SK-MEL-5 (cell line): ENCODE data around the gene GAGE12C. TPM values are rescaled to one million over a fixed set of nuclear protein-coding genes. Genes with fewer than 3 reads are reported as not detected.
"Not testable (repeated sequence)": the region's sequence is repeated elsewhere in the genome, so short reads cannot be mapped to it uniquely, and the experiment has no call there.

ENCODE experiments used
- DNase-seq: peaks from one replicate; pipeline ENCODE4 v3.0.0-alpha.2; 2016; ENCODE audit warnings: low read depth, low spot score
- in situ Hi-C: cut with HindIII; loops from 2 replicates; pipeline ENCODE4 v1.10.0; 2016; ENCODE audit warnings: low sequenced_read_pairs, high pct_unique_total_duplicates, low pct_unique_long_range_greater_than_20kb
- polyA plus RNA-seq, 2 experiments: library from polyadenylated mRNA; depleted of rRNA; stranded (reverse); fragments of >200 nt; gene quantifications; 2 replicates each; pipeline ENCODE4 v1.2.3, GENCODE V29; 2015
- small RNA-seq, 2 experiments: library from RNA; depleted of rRNA; stranded (forward); fragments of <200 nt; gene quantifications; one replicate each; pipeline ENCODE3, GENCODE V24; 2014
- total RNA-seq: library from RNA; depleted of rRNA; stranded (reverse); fragments of >200 nt; shearing (Covaris generic); gene quantifications from 2 replicates; pipeline ENCODE4 v1.2.3, GENCODE V29; 2014; rRNA removed

GAGE12C gene
- not detected in 2 replicates for total RNA-seq
- polyA plus RNA-seq (2015; cell fraction: cytosol; rRNA removed), result not detected in 2 replicates
- polyA plus RNA-seq (2015; cell fraction: nucleus; rRNA removed), result not detected in 2 replicates

- DNase-seq, in situ Hi-C loops: not testable (repeated sequence)
Observed at GRCh38 chrX:49531877-49532276, at the start of gene GAGE12C. Gene GAGE12C, plus strand, starts transcription at chrX:49532177. Its CDS starts 1,155 bp downstream, at chrX:49533332.

- DNase-seq, in situ Hi-C loops: not testable (repeated sequence)
Observed at GRCh38 chrX:49541433-49541832, 9.5 kb downstream of the GAGE12C start, which contains the start of gene GAGE12D. Gene GAGE12D, plus strand, starts transcription at chrX:49541733. Its CDS starts 1,155 bp downstream, at chrX:49542888.

GRCh38 chrX:49550989-49551388, 19.0 kb downstream of the GAGE12C start, which contains the start of gene GAGE12E:
Gene GAGE12E, plus strand, starts transcription at chrX:49551289. Its CDS starts 1,155 bp downstream, at chrX:49552444.
- DNase-seq, in situ Hi-C loops: not testable (repeated sequence)

GRCh38 chrX:49560542-49560941, 28.6 kb downstream of the GAGE12C start, which contains the start of gene GAGE12F:
Gene GAGE12F, plus strand, starts transcription at chrX:49560842. Its CDS starts 1,155 bp downstream, at chrX:49561997.
- in situ Hi-C loops, DNase-seq: not testable (repeated sequence)

GRCh38 chrX:49568728-49569127, 36.8 kb downstream of the GAGE12C start:
- not testable (repeated sequence) for DNase-seq

GRCh38 chrX:49569152-49569551, 37.2 kb downstream of the GAGE12C start:
- in situ Hi-C loops, DNase-seq: not testable (repeated sequence)

More at GRCh38 chrX:49568728-49569127, 36.8 kb downstream of the GAGE12C start:
- in situ Hi-C loops, result not testable (repeated sequence)

- in situ Hi-C loops, result not testable (repeated sequence)
Observed at GRCh38 chrX:49570100-49570499, 38.1 kb downstream of the GAGE12C start, which contains the start of gene GAGE12G. Gene GAGE12G, plus strand, starts transcription at chrX:49570400. Its CDS starts 1,155 bp downstream, at chrX:49571555.

GRCh38 chrX:49579649-49580048, 47.7 kb downstream of the GAGE12C start, which contains the start of gene GAGE12H:
Gene GAGE12H, plus strand, starts transcription at chrX:49579949. Its CDS starts 1,155 bp downstream, at chrX:49581104.
- in situ Hi-C loops, DNase-seq: not testable (repeated sequence)

More at GRCh38 chrX:49570100-49570499, 38.1 kb downstream of the GAGE12C start, which contains the start of gene GAGE12G:
- not testable (repeated sequence) for DNase-seq

Small RNA genes lying within 50 kb of the gene (small RNA-seq; reads per million reads assigned to genes)
- gene GAGE12B, result 0 reads per million in 2 experiments

Other genes starting within 250 kb of the GAGE12C start
- gene GAGE10, start 228.5 kb upstream of the GAGE12C start, total RNA-seq, result not detected in 2 replicates
- gene GAGE12J, start 210.1 kb upstream of the GAGE12C start, total RNA-seq, result 37.1 TPM in 1 of 2 replicates, not detected in the other
- 195 and 284 TPM in 2 replicates for gene GAGE13, start 200.6 kb upstream of the GAGE12C start, total RNA-seq
- gene GAGE12D, start 9.6 kb downstream of the GAGE12C start, total RNA-seq, result not detected in 2 replicates
- gene GAGE12E, start 19.1 kb downstream of the GAGE12C start, total RNA-seq, result 34.1 and 43.5 TPM in 2 replicates
- 0.66 TPM in 1 of 2 replicates, not detected in the other for gene GAGE12F, start 28.7 kb downstream of the GAGE12C start, total RNA-seq
- gene GAGE12G, start 38.2 kb downstream of the GAGE12C start, total RNA-seq, result 0.66 TPM in 1 of 2 replicates, not detected in the other
- 22.4 and 25.4 TPM in 2 replicates for gene GAGE12H, start 47.8 kb downstream of the GAGE12C start, total RNA-seq
- gene GAGE2A, start 57.3 kb downstream of the GAGE12C start, total RNA-seq, result 61.3 and 64.8 TPM in 2 replicates
- gene GAGE1, start 66.8 kb downstream of the GAGE12C start, total RNA-seq, result 63.9 and 67.5 TPM in 2 replicates
- gene PAGE1, start 163.8 kb downstream of the GAGE12C start, total RNA-seq, result 0.27 TPM in 1 of 2 replicates, not detected in the other